ENCODE data around the gene PER1.

Gene PER1

GRCh38 chr17:8152112-8152775, at the start of gene PER1:
TSS of gene PER1 (minus strand) at chr17:8152404. CDS start at chr17:8150706, 1,698 bp downstream.
- Mint-ChIP-seq H3K27me3 (no peaks in the 10 kb centered on the region), H3K4me3 (peak within 1 kb of the TSS; percentile 88), H3K27ac (peak within 1 kb of the TSS; percentile 83), H3K4me1 (peaks cover 25% of the 10 kb centered on the region), H3K36me3 (peaks cover 8% of the 10 kb centered on the region), H3K9me3 (no peaks in the 10 kb centered on the region)

GRCh38 chr17:8192070-8192815, 40.0 kb upstream of the PER1 start:
- H3K4me3 Mint-ChIP-seq = no peak overlapping the region
- H3K4me1 Mint-ChIP-seq = peaks cover 12% of the 10 kb centered on the region
- H3K27ac Mint-ChIP-seq = no peak overlapping the region
- H3K9me3 Mint-ChIP-seq = no peaks in the 10 kb centered on the region
- no peaks in the 10 kb centered on the region for H3K27me3 Mint-ChIP-seq
- H3K36me3 Mint-ChIP-seq = no peaks in the 10 kb centered on the region

GRCh38 chr17:8190506-8190905, 38.3 kb upstream of the PER1 start:
- H3K9me3 Mint-ChIP-seq = no peaks in the 10 kb centered on the region
- H3K4me3 Mint-ChIP-seq = no peak overlapping the region
- H3K4me1 Mint-ChIP-seq = peaks cover 12% of the 10 kb centered on the region
- no peak overlapping the region for H3K27ac Mint-ChIP-seq
- no peaks in the 10 kb centered on the region for H3K36me3 Mint-ChIP-seq
- no peaks in the 10 kb centered on the region for H3K27me3 Mint-ChIP-seq

GRCh38 chr17:8189711-8190477, 37.7 kb upstream of the PER1 start, which contains the start of gene BORCS6:
TSS of gene BORCS6 (minus strand) at chr17:8190180. CDS start at chr17:8190140, 40 bp downstream.
- H3K4me3 Mint-ChIP-seq = no peak within 1 kb of the TSS
- peak within 1 kb of the TSS; percentile 48 for H3K27ac Mint-ChIP-seq
- peaks cover 12% of the 10 kb centered on the region for H3K4me1 Mint-ChIP-seq
- H3K27me3 Mint-ChIP-seq = no peaks in the 10 kb centered on the region
- no peaks in the 10 kb centered on the region for H3K36me3 Mint-ChIP-seq
- H3K9me3 Mint-ChIP-seq = no peaks in the 10 kb centered on the region

- peak overlapping the region; percentile 48 for H3K27ac Mint-ChIP-seq
- peaks cover 12% of the 10 kb centered on the region for H3K4me1 Mint-ChIP-seq
- H3K27me3 Mint-ChIP-seq = no peaks in the 10 kb centered on the region
Measured at GRCh38 chr17:8189041-8189710, 37.0 kb upstream of the PER1 start.

GRCh38 chr17:8188263-8188839, 36.1 kb upstream of the PER1 start:
- Mint-ChIP-seq H3K4me1 (peaks cover 17% of the 10 kb centered on the region), H3K4me3 (no peak overlapping the region), H3K36me3 (no peaks in the 10 kb centered on the region), H3K27me3 (no peaks in the 10 kb centered on the region), H3K9me3 (no peaks in the 10 kb centered on the region), H3K27ac (no peak overlapping the region)

More at GRCh38 chr17:8189041-8189710, 37.0 kb upstream of the PER1 start:
- no peaks in the 10 kb centered on the region for H3K36me3 Mint-ChIP-seq
- H3K4me3 Mint-ChIP-seq = no peak overlapping the region
- no peaks in the 10 kb centered on the region for H3K9me3 Mint-ChIP-seq

GRCh38 chr17:8187517-8188262, 35.5 kb upstream of the PER1 start:
- H3K4me3 Mint-ChIP-seq = no peak overlapping the region

GRCh38 chr17:8186787-8187516, 34.7 kb upstream of the PER1 start:
- H3K27ac Mint-ChIP-seq = no peak overlapping the region
- no peak overlapping the region for H3K4me3 Mint-ChIP-seq
- H3K27me3 Mint-ChIP-seq = no peaks in the 10 kb centered on the region
- no peaks in the 10 kb centered on the region for H3K9me3 Mint-ChIP-seq
- H3K4me1 Mint-ChIP-seq = peaks cover 19% of the 10 kb centered on the region
- no peaks in the 10 kb centered on the region for H3K36me3 Mint-ChIP-seq

More at GRCh38 chr17:8187517-8188262, 35.5 kb upstream of the PER1 start:
- Mint-ChIP-seq H3K4me1 (peaks cover 17% of the 10 kb centered on the region), H3K9me3 (no peaks in the 10 kb centered on the region), H3K27me3 (no peaks in the 10 kb centered on the region), H3K27ac (no peak overlapping the region), H3K36me3 (no peaks in the 10 kb centered on the region)

GRCh38 chr17:8186446-8186786, 34.2 kb upstream of the PER1 start:
- Mint-ChIP-seq H3K4me3 (no peak overlapping the region), H3K27ac (no peak overlapping the region), H3K4me1 (peaks cover 21% of the 10 kb centered on the region), H3K9me3 (no peaks in the 10 kb centered on the region), H3K27me3 (no peaks in the 10 kb centered on the region), H3K36me3 (no peaks in the 10 kb centered on the region)

GRCh38 chr17:8185582-8186445, 33.6 kb upstream of the PER1 start:
- H3K4me3 Mint-ChIP-seq = no peak overlapping the region
- no peaks in the 10 kb centered on the region for H3K27me3 Mint-ChIP-seq
- peaks cover 24% of the 10 kb centered on the region for H3K4me1 Mint-ChIP-seq
- H3K27ac Mint-ChIP-seq = no peak overlapping the region
- no peaks in the 10 kb centered on the region for H3K36me3 Mint-ChIP-seq
- no peaks in the 10 kb centered on the region for H3K9me3 Mint-ChIP-seq

- H3K27me3 Mint-ChIP-seq = no peaks in the 10 kb centered on the region
- H3K4me3 Mint-ChIP-seq = peak overlapping the region; percentile 88
- no peak overlapping the region for H3K27ac Mint-ChIP-seq
- no peaks in the 10 kb centered on the region for H3K9me3 Mint-ChIP-seq
- no peaks in the 10 kb centered on the region for H3K36me3 Mint-ChIP-seq
- H3K4me1 Mint-ChIP-seq = peaks cover 53% of the 10 kb centered on the region
Measured at GRCh38 chr17:8176998-8177731, 25.0 kb upstream of the PER1 start.

GRCh38 chr17:8176197-8176940, 24.2 kb upstream of the PER1 start, which contains the start of gene TMEM107:
TSS of gene TMEM107 (minus strand) at chr17:8176380. CDS start at chr17:8176286, 94 bp downstream.
- Mint-ChIP-seq H3K4me3 (peak within 1 kb of the TSS; percentile 88), H3K9me3 (no peaks in the 10 kb centered on the region), H3K27ac (peak within 1 kb of the TSS; percentile 78), H3K27me3 (no peaks in the 10 kb centered on the region), H3K36me3 (no peaks in the 10 kb centered on the region), H3K4me1 (peaks cover 50% of the 10 kb centered on the region)
